H1 (cell line): Measurements from ENCODE around the gene XRN2. TPM values are rescaled to one million over a fixed set of nuclear protein-coding genes. Genes with fewer than 3 reads are reported as not detected.

Source experiments
- CTCF ChIA-PET: fragments of 300-600 bp; sonication (Branson Sonifier 250); formaldehyde crosslinking; loops from one replicate; lab custom pipeline; 2021; ENCODE audit not compliant: partially characterized antibody; lab: Charles Lee
- POLR2A ChIA-PET: fragments of 300-600 bp; sonication (Branson Sonifier 250); formaldehyde crosslinking; loops from one replicate; lab custom pipeline; 2021; ENCODE audit warnings: inconsistent platforms; ENCODE audit not compliant: partially characterized antibody; lab: Charles Lee
- DNase-seq, 2 experiments: peaks; one replicate each; pipeline versions ENCODE4 v3.0.0 to v3.0.0-alpha.2; 2010 to 2022; ENCODE audit warnings: low spot score in 2 of 2, low read depth in 1 of 2, mixed read lengths in 1 of 2
- FAIRE-seq: peaks from 2 replicates; lab custom pipeline; 2011; peaks lifted over from hg19 to GRCh38; lab: Jason Lieb, UNC
- H2AFZ ChIP-seq: 2 replicates; pipeline ENCODE4 v1.8.1; 2012; ENCODE audit warnings: low read length, inconsistent platforms
- H2AK5ac ChIP-seq: 2 replicates; pipeline ENCODE4 v1.6.1; 2013; ENCODE audit warnings: low read depth, low read length
- H2BK120ac ChIP-seq: replicated peaks from 2 replicates; pipeline ENCODE3; 2013; ENCODE audit warnings: low read depth, low read length, inconsistent platforms
- H2BK12ac ChIP-seq: 2 replicates; pipeline ENCODE4 v1.6.1; 2013; ENCODE audit warnings: low read depth, low read length
- H2BK15ac ChIP-seq: 2 replicates; pipeline ENCODE4 v1.6.1; 2013; ENCODE audit warnings: low read length
- H2BK20ac ChIP-seq: 2 replicates; pipeline ENCODE4 v1.6.1; 2013; ENCODE audit warnings: low read length
- H2BK5ac ChIP-seq: 2 replicates; pipeline ENCODE4 v1.6.1; 2013; ENCODE audit warnings: low read depth, low read length
- H3K14ac ChIP-seq: 2 replicates; pipeline ENCODE4 v1.6.1; 2013; ENCODE audit warnings: inconsistent platforms; ENCODE audit not compliant: insufficient read length
- H3K18ac ChIP-seq: 2 replicates; pipeline ENCODE4 v1.6.1; 2013; ENCODE audit warnings: low read length; ENCODE audit errors: extremely low read depth
- H3K23ac ChIP-seq: 2 replicates; pipeline ENCODE4 v1.6.1; 2013; ENCODE audit warnings: inconsistent platforms; ENCODE audit not compliant: insufficient read length
- H3K23me2 ChIP-seq: 2 replicates; pipeline ENCODE4 v1.6.1; 2013; ENCODE audit warnings: low read depth, low read length
- H3K27ac ChIP-seq: 2 replicates; pipeline ENCODE4 v1.6.1; 2011; ENCODE audit warnings: low read depth, low read length, inconsistent platforms
- H3K27me3 ChIP-seq, 4 experiments: replicated peaks in 1 of 4; 1 replicate in 1 of 4; 2 replicates in 3 of 4; pipeline versions ENCODE4 v1.6.1 to v1.8.1; 2011 to 2013; ENCODE audit warnings: low read length in 3 of 4, mild to moderate bottlenecking in 3 of 4, inconsistent platforms in 2 of 4, mixed read lengths in 2 of 4, moderate library complexity in 1 of 4; ENCODE audit not compliant: control insufficient read depth in 3 of 4, insufficient read depth in 3 of 4; ENCODE audit errors: extremely low read depth in 1 of 4
- H3K36me3 ChIP-seq, 4 experiments: 2 replicates each; pipeline versions ENCODE4 v1.6.1 to v1.8.1; 2011 to 2013; ENCODE audit warnings: mild to moderate bottlenecking in 4 of 4, low read length in 3 of 4, moderate library complexity in 2 of 4, control low read depth in 1 of 4, inconsistent platforms in 1 of 4; ENCODE audit not compliant: insufficient read depth in 4 of 4, control insufficient read depth in 2 of 4
- H3K4ac ChIP-seq: replicated peaks from 2 replicates; pipeline ENCODE3; 2013; ENCODE audit warnings: low read length, low read depth, mixed read lengths, inconsistent platforms; ENCODE audit not compliant: insufficient read length
- H3K4me1 ChIP-seq, 4 experiments: replicated peaks in 1 of 4; 1 replicate in 1 of 4; 2 replicates in 3 of 4; pipeline versions ENCODE4 v1.6.1 to v1.8.1; 2011 to 2013; ENCODE audit warnings: low read length in 3 of 4, inconsistent platforms in 2 of 4, mixed read lengths in 1 of 4; ENCODE audit not compliant: insufficient read depth in 4 of 4, control insufficient read depth in 3 of 4
- H3K4me2 ChIP-seq, 2 experiments: 2 replicates each; pipeline versions ENCODE4 v1.6.1 to v1.8.1; 2011 to 2013; ENCODE audit warnings: low read depth in 2 of 2, low read length in 2 of 2, control low read depth in 1 of 2, inconsistent platforms in 1 of 2, mild to moderate bottlenecking in 1 of 2; ENCODE audit not compliant: insufficient read depth in 1 of 2
- H3K4me3 ChIP-seq, 4 experiments: fragments of 200-600, 300-600 bp in 1 of 4; sonication (generic), shearing (Covaris generic), sonication (Bioruptor Twin) in 1 of 4; 2 replicates each; pipeline versions ENCODE4 v1.5.1 to v1.8.1; 2011 to 2016; ENCODE audit warnings: low read length in 4 of 4, low read depth in 3 of 4, control low read depth in 2 of 4, inconsistent platforms in 2 of 4, mild to moderate bottlenecking in 2 of 4, mixed read lengths in 1 of 4, moderate library complexity in 1 of 4; ENCODE audit not compliant: insufficient read depth in 2 of 4; ENCODE audit errors: extremely low read depth in 1 of 4
- H3K56ac ChIP-seq: replicated peaks from 2 replicates; pipeline ENCODE3; 2013; ENCODE audit warnings: low read depth, mild to moderate bottlenecking, mixed read lengths, low read length, inconsistent platforms; ENCODE audit not compliant: insufficient read length
- H3K79me1 ChIP-seq: 2 replicates; pipeline ENCODE4 v1.6.1; 2013; ENCODE audit warnings: low read depth, low read length, control low read depth
- H3K79me2 ChIP-seq, 2 experiments: 2 replicates each; pipeline versions ENCODE4 v1.6.1 to v1.8.1; 2012 to 2013; ENCODE audit warnings: low read length in 2 of 2, mild to moderate bottlenecking in 2 of 2, inconsistent platforms in 1 of 2; ENCODE audit not compliant: insufficient read depth in 2 of 2, control insufficient read depth in 1 of 2
- H3K9ac ChIP-seq, 4 experiments: replicated peaks in 1 of 4; 1 replicate in 1 of 4; 2 replicates in 3 of 4; pipeline versions ENCODE4 v1.6.1 to v1.8.1; 2011 to 2013; ENCODE audit warnings: low read depth in 3 of 4, low read length in 3 of 4, control low read depth in 2 of 4, mild to moderate bottlenecking in 2 of 4, moderate library complexity in 2 of 4, inconsistent platforms in 1 of 4; ENCODE audit errors: extremely low read depth in 1 of 4
- H3K9me3 ChIP-seq, 2 experiments: 2 replicates each; pipeline versions ENCODE4 v1.6.1 to v1.8.1; 2012 to 2013; ENCODE audit warnings: mild to moderate bottlenecking in 2 of 2, moderate library complexity in 2 of 2, control low read depth in 1 of 2, inconsistent platforms in 1 of 2, low read depth in 1 of 2, low read length in 1 of 2, mixed read lengths in 1 of 2; ENCODE audit not compliant: insufficient read depth in 2 of 2
- H4K20me1 ChIP-seq, 2 experiments: replicated peaks in 1 of 2; 2 replicates each; pipeline versions ENCODE3 to v1.8.1; 2011 to 2013; ENCODE audit warnings: inconsistent platforms in 2 of 2, low read length in 2 of 2, mild to moderate bottlenecking in 1 of 2; ENCODE audit not compliant: insufficient read depth in 2 of 2, control insufficient read depth in 1 of 2
- H4K5ac ChIP-seq: 2 replicates; pipeline ENCODE4 v1.6.1; 2013; ENCODE audit warnings: low read length, low read depth, mixed read lengths, inconsistent platforms; ENCODE audit not compliant: insufficient read length
- H4K8ac ChIP-seq: 2 replicates; pipeline ENCODE4 v1.8.0; 2013; ENCODE audit warnings: mild to moderate bottlenecking, moderate library complexity, low read length, inconsistent platforms; ENCODE audit not compliant: insufficient read depth; ENCODE audit errors: extremely low read depth
- H4K91ac ChIP-seq: replicated peaks from 2 replicates; pipeline ENCODE3; 2013; ENCODE audit warnings: low read length, mixed read lengths, inconsistent platforms; ENCODE audit not compliant: insufficient read length
- WGBS, 2 experiments: shearing (Covaris generic) in 1 of 2; methylation state at CpG; one replicate each; pipeline versions ENCODE4 v1.1.6 to v1.1.7; 2013 to 2015; ENCODE audit warnings: low lambda C conversion rate in 2 of 2, mixed read lengths in 2 of 2, inconsistent platforms in 1 of 2, low coverage in 1 of 2, missing lambda C conversion rate in 1 of 2; ENCODE audit not compliant: insufficient replicate concordance in 2 of 2, insufficient coverage in 1 of 2, insufficient read length in 1 of 2; ENCODE audit errors: extremely low coverage in 1 of 2, missing lambda C conversion rate in 1 of 2; 5-methylcytosine and 5-hydroxymethylcytosine counted together
- polyA plus RNA-seq, 7 experiments: library from polyadenylated mRNA; depleted of rRNA in 3 of 7; stranded (reverse) in 5 of 7; unstranded in 2 of 7; fragments of >200 nt in 5 of 7; fragments of 200-250 nt in 2 of 7; gene quantifications; 1 replicate in 5 of 7; 2 replicates in 1 of 7; 4 replicates in 1 of 7; pipeline versions ENCODE4 v1.2.1 to v1.2.3, GENCODE V29; 2011 to 2013; ENCODE audit warnings: missing spikeins in 2 of 7, mixed read lengths in 2 of 7
- total RNA-seq: library from RNA; stranded (reverse); fragmentation: NEBNext Ultra II Directional; extraction: Animal tissue kit (Norgen Biotek cat#: 25700); gene quantifications from 2 replicates; pipeline ENCODE4 v1.2.1, GENCODE V29; 2021

XRN2 gene
- total and polyA plus RNA-seq, 2 of the 8 experiments (the other 6 are each of a cell fraction or from before 2014, with no cell fraction given): 60.3 to 139 TPM

- Histone ChIP-seq H3K23me2 (no peaks in the 10 kb centered on the region), H3K9ac (no peak overlapping the region), H3K27ac (no peak overlapping the region), H4K91ac (no peak overlapping the region), H3K4ac (no peak overlapping the region), H2BK20ac (no peak overlapping the region), H3K4me1 (no peaks in the 10 kb centered on the region), H3K4me2 (no peak overlapping the region), H2AK5ac (no peak overlapping the region), H3K9me3 (no peaks in the 10 kb centered on the region), H3K18ac (no peak overlapping the region), H3K56ac (no peak overlapping the region), H3K23ac (no peak overlapping the region), H3K4me3 (no peak overlapping the region), H3K79me1 (peaks cover 6% of the 10 kb centered on the region; the same call in 1 of the 2 replicates), H3K27me3 (no peaks in the 10 kb centered on the region), H2AFZ (no peak overlapping the region), H2BK15ac (no peak overlapping the region), H4K20me1 (peaks cover 8 to 10% of the 10 kb centered on the region in 2 experiments), H3K14ac (no peak overlapping the region), H2BK120ac (no peak overlapping the region), H2BK12ac (no peak overlapping the region), H4K5ac (no peak overlapping the region), H3K36me3 (peaks cover 0 to 9% (median 0%) of the 10 kb centered on the region in 4 experiments; a peak in 2 of 8 replicates), H3K79me2 (peaks cover 0 to 67% of the 10 kb centered on the region in 2 experiments; a peak in 2 of 4 replicates), H2BK5ac (no peak overlapping the region), H4K8ac (no peak overlapping the region)
- FAIRE-seq (no peak), DNase-seq (no peak)
- 73% methylated on average over 3 of the region's 3 CpGs; no CpG with 5 or more reads in 1 of the 2 experiments for WGBS, 2 experiments
- ChIA-PET CTCF (interaction anchor here (0.6 to 1.8 kb wide), 3 partner anchors 74 to 131 kb away, joined by 3 to 5 read pairs (median 3); no protein-coding TSS in a partner anchor), POLR2A (no interaction called here)
Observed at GRCh38 chr20:21376626-21377025, 73.5 kb downstream of the XRN2 start.
